AG09309 (cell line): ENCODE measurements around the gene ACOXL.

Experiments
- DNase-seq: peaks from one replicate; pipeline ENCODE4 v3.0.0-alpha.2; 2010; ENCODE audit warnings: low read depth
- H3K4me3 ChIP-seq: 2 replicates; pipeline ENCODE4 v1.5.1; 2011; ENCODE audit warnings: mild to moderate bottlenecking, low read depth, low read length, moderate library complexity; ENCODE audit not compliant: control insufficient read depth
- CTCF ChIP-seq: IDR thresholded peaks from 2 replicates; pipeline ENCODE4 v1.5.1; 2011; ENCODE audit warnings: mild to moderate bottlenecking, low read depth, low read length, inconsistent platforms; ENCODE audit not compliant: insufficient read depth, control insufficient read depth; ENCODE audit errors: missing control alignments

Gene ACOXL

GRCh38 chr2:110813896-110814295 lies 81.5 kb downstream of the ACOXL start:
- no peak for TF ChIP-seq CTCF
- DNase-seq: no peak
- no peak overlapping the region for H3K4me3 ChIP-seq

GRCh38 chr2:110815938-110816337 lies 83.6 kb downstream of the ACOXL start:
- TF ChIP-seq CTCF: no peak
- H3K4me3 ChIP-seq: no peak overlapping the region
- DNase-seq: no peak

GRCh38 chr2:110816404-110817365 lies 84.3 kb downstream of the ACOXL start:
- DNase-seq: no peak
- TF ChIP-seq CTCF: no peak
- no peak overlapping the region for H3K4me3 ChIP-seq

- H3K4me3 ChIP-seq: no peak overlapping the region
- DNase-seq: no peak
- TF ChIP-seq CTCF: no peak
These were observed 86.6 kb downstream of the ACOXL start for GRCh38 chr2:110818767-110819481.

GRCh38 chr2:110819711-110820110 lies 87.3 kb downstream of the ACOXL start:
- TF ChIP-seq CTCF: no peak
- DNase-seq: no peak
- no peak overlapping the region for H3K4me3 ChIP-seq

GRCh38 chr2:110820128-110820527 lies 87.8 kb downstream of the ACOXL start:
- TF ChIP-seq CTCF: no peak
- H3K4me3 ChIP-seq: no peak overlapping the region
- no peak for DNase-seq
